HepG2 (cell line): Measurements from ENCODE around the gene LILRB4. TPM values are rescaled to one million over a fixed set of nuclear protein-coding genes. Genes with fewer than 3 reads are reported as not detected.

Experiments
- ATAC-seq: fragments of 200-7000 bp; cut with Tn5 transposase; 3 replicates; pipeline ENCODE4 v1.9.1; 2020; ENCODE audit warnings: mild to moderate bottlenecking, moderate library complexity
- BruUV-seq: library from RNA; stranded (reverse); fragments of 400-500 nt; replicated peaks from 2 replicates; lab custom pipeline; 2021; lab: Mats Ljungman, UMichigan
- CTCF ChIA-PET: fragments of 300-600 bp; formaldehyde crosslinking; extraction: SDS; loops from one replicate; lab custom pipeline; 2021; ENCODE audit warnings: low total read pairs, inconsistent platforms, low intra/inter-chr PET ratio; lab: Yijun Ruan, JAX
- POLR2A ChIA-PET: fragments of 350-600 bp; sonication (Branson Sonifier 250); formaldehyde crosslinking; loops from one replicate; lab custom pipeline; 2020; ENCODE audit warnings: antibody characterized with exemption, inconsistent platforms; lab: Yijun Ruan, JAX
- DNase-seq: peaks from one replicate; pipeline ENCODE4 v3.0.0-alpha.2; 2015; ENCODE audit warnings: low spot score
- FAIRE-seq: peaks from 3 replicates; lab custom pipeline; 2011; peaks lifted over from hg19 to GRCh38; lab: Jason Lieb, UNC
- H2AFZ ChIP-seq: one replicate; pipeline ENCODE4 v1.6.1; 2011; ENCODE audit warnings: low read length, inconsistent platforms
- H3K27ac ChIP-seq: fragments of 300-600 bp; 3 replicates; pipeline ENCODE4 v1.8.0; 2011; ENCODE audit warnings: mixed run types, mild to moderate bottlenecking, mixed read lengths, low read length, inconsistent platforms; ENCODE audit not compliant: insufficient read depth; ENCODE audit errors: extremely low read length
- H3K27me3 ChIP-seq, 2 experiments: fragments of 200-600 bp in 1 of 2; 2 replicates in 1 of 2; 3 replicates in 1 of 2; pipeline versions ENCODE4 v1.6.0 to v1.8.0; 2011; ENCODE audit warnings: low read length in 2 of 2, mild to moderate bottlenecking in 2 of 2, moderate library complexity in 2 of 2, inconsistent platforms in 1 of 2; ENCODE audit not compliant: insufficient read depth in 2 of 2, control insufficient read depth in 1 of 2
- H3K36me3 ChIP-seq, 2 experiments: fragments of 200-600 bp in 1 of 2; replicated peaks in 1 of 2; 2 replicates in 1 of 2; 3 replicates in 1 of 2; pipeline versions ENCODE4 v1.5.1 to v1.8.0; 2011; ENCODE audit warnings: low read length in 2 of 2, inconsistent platforms in 1 of 2; ENCODE audit not compliant: insufficient read depth in 2 of 2, control insufficient read depth in 1 of 2
- H3K4me1 ChIP-seq: 2 replicates; pipeline ENCODE4 v1.5.1; 2012; ENCODE audit warnings: low read length, inconsistent platforms; ENCODE audit not compliant: insufficient read depth
- H3K4me2 ChIP-seq: 2 replicates; pipeline ENCODE4 v1.6.0; 2011; ENCODE audit warnings: low read depth, low read length, inconsistent platforms
- H3K4me3 ChIP-seq, 3 experiments: fragments of 200-600 bp in 1 of 3; sonication (generic), shearing (Covaris generic) in 1 of 3; replicated peaks in 1 of 3; 2 replicates each; pipeline ENCODE4 v1.5.1; 2011 to 2016; ENCODE audit warnings: low read length in 3 of 3, inconsistent platforms in 2 of 3, low read depth in 2 of 3, mild to moderate bottlenecking in 2 of 3, control low read depth in 1 of 3, mixed read lengths in 1 of 3; ENCODE audit not compliant: insufficient read depth in 1 of 3
- H3K79me2 ChIP-seq: one replicate; pipeline ENCODE4 v1.6.1; 2011; ENCODE audit warnings: low read length, inconsistent platforms; ENCODE audit not compliant: insufficient read depth
- H3K9ac ChIP-seq: 2 replicates; pipeline ENCODE4 v1.6.0; 2011; ENCODE audit warnings: mild to moderate bottlenecking, low read depth, low read length, inconsistent platforms; ENCODE audit not compliant: insufficient read depth
- H3K9me3 ChIP-seq: 2 replicates; pipeline ENCODE4 v1.5.1; 2012; ENCODE audit warnings: mild to moderate bottlenecking, low read length
- H4K20me1 ChIP-seq: 2 replicates; pipeline ENCODE4 v1.6.0; 2011; ENCODE audit warnings: inconsistent platforms, mild to moderate bottlenecking, low read length, moderate library complexity; ENCODE audit not compliant: insufficient read depth
- ATRX ChIP-seq: sonication (generic); formaldehyde crosslinking; IDR thresholded peaks from 2 replicates; pipeline ENCODE4 v1.4.0; 2020; ENCODE audit warnings: missing genetic modification reagents, borderline replicate concordance
- CTCF ChIP-seq: sonication (generic); formaldehyde crosslinking; IDR thresholded peaks from 2 replicates; pipeline ENCODE4 v1.5.0; 2020; ENCODE audit warnings: mild to moderate bottlenecking, missing genetic modification reagents, moderate library complexity
- FOXP1 ChIP-seq, 2 experiments: fragments of 450-650 bp in 1 of 2; IDR thresholded peaks; 2 replicates each; pipeline ENCODE4 v1.6.1; 2017 to 2018; ENCODE audit warnings: antibody characterized with exemption in 1 of 2
- HDAC2 ChIP-seq: sonication (generic); formaldehyde crosslinking; IDR thresholded peaks from 2 replicates; pipeline ENCODE4 v1.4.0; 2020; ENCODE audit warnings: missing genetic modification reagents
- MAFF ChIP-seq: IDR thresholded peaks from 2 replicates; pipeline ENCODE4 v1.6.1; 2011; ENCODE audit warnings: low read depth, low read length, improper control_type of control experiment
- MAFK ChIP-seq, 2 experiments: IDR thresholded peaks in 1 of 2; conservative IDR thresholded peaks in 1 of 2; 2 replicates each; pipeline ENCODE4 v1.6.1; 2011; ENCODE audit warnings: improper control_type of control experiment in 2 of 2, low read length in 2 of 2
- MIER2 ChIP-seq: IDR thresholded peaks from 2 replicates; pipeline ENCODE4 v1.6.1; 2016; ENCODE audit warnings: missing biosample characterization, missing genetic modification reagents
- NR3C1 ChIP-seq: sonication (generic); formaldehyde crosslinking; IDR thresholded peaks from 2 replicates; pipeline ENCODE4 v1.4.0; 2020; ENCODE audit warnings: missing genetic modification reagents
- POLR2AphosphoS2 ChIP-seq: IDR thresholded peaks from 2 replicates; pipeline ENCODE4 v1.6.1; 2011; ENCODE audit warnings: low read depth, low read length, improper control_type of control experiment
- RFXANK ChIP-seq: IDR thresholded peaks from 2 replicates; pipeline ENCODE4 v1.6.1; 2016
- RFXAP ChIP-seq: sonication (generic); formaldehyde crosslinking; IDR thresholded peaks from 2 replicates; pipeline ENCODE4 v1.4.0; 2020; ENCODE audit warnings: missing genetic modification reagents, borderline replicate concordance
- RORA ChIP-seq: sonication (generic); formaldehyde crosslinking; IDR thresholded peaks from 2 replicates; pipeline ENCODE4 v1.5.0; 2020; ENCODE audit warnings: mild to moderate bottlenecking, missing genetic modification reagents, moderate library complexity
- TMF1 ChIP-seq: sonication (generic); formaldehyde crosslinking; IDR thresholded peaks from 2 replicates; pipeline ENCODE4 v1.8.1; 2022; ENCODE audit warnings: low read depth, missing genetic modification reagents
- ZIK1 ChIP-seq: sonication (generic); formaldehyde crosslinking; IDR thresholded peaks from 2 replicates; pipeline ENCODE4 v1.5.0; 2020; ENCODE audit warnings: mild to moderate bottlenecking, low read depth, missing genetic modification reagents, borderline replicate concordance
- ZNF510 ChIP-seq: sonication (generic); formaldehyde crosslinking; IDR thresholded peaks from 2 replicates; pipeline ENCODE4 v1.4.0; 2020; ENCODE audit warnings: low read depth, mild to moderate bottlenecking, missing genetic modification reagents
- ZSCAN5A ChIP-seq: sonication (generic); formaldehyde crosslinking; IDR thresholded peaks from 2 replicates; pipeline ENCODE4 v1.8.0; 2022; ENCODE audit warnings: mild to moderate bottlenecking, missing genetic modification reagents, borderline replicate concordance
- WGBS: methylation state at CpG from one replicate; pipeline ENCODE4 v1.1.6; 2017; ENCODE audit warnings: low lambda C conversion rate; 5-methylcytosine and 5-hydroxymethylcytosine counted together
- in situ Hi-C: cut with HindIII; loops from 2 replicates; pipeline ENCODE4 v1.10.0; 2017; ENCODE audit warnings: low pct_unique_long_range_greater_than_20kb; ENCODE audit not compliant: extremely low pct_ligation_motif_present
- intact Hi-C: fragments of 100-400 bp; cut with micrococcal nuclease; formaldehyde crosslinking; loops from one replicate; pipeline ENCODE4 v1.10.0; 2022; ENCODE audit not compliant: unreplicated experiment
- polyA plus RNA-seq, 8 experiments: library from polyadenylated mRNA; depleted of rRNA in 3 of 8; stranded (reverse) in 7 of 8; unstranded in 1 of 8; fragments of >200 nt; fragmentation: Illumina TruSeq in 4 of 8; extraction: Trizol in 4 of 8; gene quantifications; 2 replicates each; pipeline versions ENCODE4 v1.2.1 to v1.2.3, GENCODE V29; 2011 to 2016; ENCODE audit warnings: low read depth in 4 of 8, missing spikeins in 1 of 8, mixed read lengths in 1 of 8; ENCODE audit not compliant: insufficient read depth in 1 of 8
- total RNA-seq, 5 experiments: library from RNA; depleted of rRNA; stranded (reverse); fragments of >200 nt; fragmentation: Illumina TruSeq; extraction: Trizol; gene quantifications; 2 replicates each; pipeline ENCODE4 v1.2.3, GENCODE V29; 2016; ENCODE audit warnings: low read depth in 1 of 5

LILRB4 gene
- total and polyA plus RNA-seq, 2 of the 13 experiments (the other 11 are each of a cell fraction or from before 2014, with no cell fraction given): not detected

GRCh38 chr19:54673222-54673621 lies 10.4 kb downstream of the LILRB4 start:
- intact Hi-C loops (no loop called here), in situ Hi-C loops (loop anchor here (10.0 kb wide), 1 partner anchor 198 kb away; the partner anchor contains the start of gene CDC42EP5)
- Histone ChIP-seq H3K4me3 (no peak overlapping the region), H3K27me3 (no peaks in the 10 kb centered on the region), H2AFZ (no peak overlapping the region), H3K9ac (no peak overlapping the region), H3K4me2 (no peak overlapping the region), H3K4me1 (no peaks in the 10 kb centered on the region), H3K9me3 (no peaks in the 10 kb centered on the region), H4K20me1 (no peaks in the 10 kb centered on the region), H3K36me3 (no peaks in the 10 kb centered on the region), H3K79me2 (no peaks in the 10 kb centered on the region), H3K27ac (no peak overlapping the region)
- ATAC-seq (no peak), FAIRE-seq (no peak), DNase-seq (no peak)
- ChIA-PET POLR2A (no interaction called here), CTCF (no interaction called here)
- 100% methylated on average over 1 of the region's 1 CpG for WGBS
- no TSS peak for BruUV-seq
- TF ChIP-seq MIER2 (CRISPR knock-in tag) (no peak), MAFF (peak; percentile 86), ZIK1 (CRISPR knock-in tag) (no peak), POLR2AphosphoS2 (no peak), MAFK (conservative IDR thresholded peaks at IDR 0.05 in 1 of 2, IDR thresholded peaks at IDR 0.05 in 1 of 2; ENCODE audit: low read length in 2 of 2) (peak; percentile 90 to 92)

- H3K4me3 ChIP-seq: no peak overlapping the region
- WGBS: 25% methylated on average over 2 of the region's 2 CpGs
- no peak overlapping the region for H3K27ac ChIP-seq
- in situ Hi-C loops: loop anchor here (10.0 kb wide), 1 partner anchor 199 kb away; the partner anchor contains the start of gene CDC42EP5
- no peak overlapping the region for H3K4me2 ChIP-seq
- no TSS peak for BruUV-seq
- intact Hi-C loops: no loop called here
- no peak overlapping the region for H2AFZ ChIP-seq
- ChIA-PET POLR2A (no interaction called here), CTCF (no interaction called here)
- no peak overlapping the region for H3K9ac ChIP-seq
- H3K36me3 ChIP-seq: no peaks in the 10 kb centered on the region
- H3K4me1 ChIP-seq: no peaks in the 10 kb centered on the region
- DNase-seq: peak; percentile 22
- H4K20me1 ChIP-seq: no peaks in the 10 kb centered on the region
- H3K79me2 ChIP-seq: no peaks in the 10 kb centered on the region
- H3K27me3 ChIP-seq: no peaks in the 10 kb centered on the region
- H3K9me3 ChIP-seq: no peaks in the 10 kb centered on the region
- ATAC-seq: no peak
- FAIRE-seq: peak; percentile 4
- TF ChIP-seq ATRX (CRISPR knock-in tag) (no peak), NR3C1 (CRISPR knock-in tag) (no peak), RFXAP (CRISPR knock-in tag) (no peak), TMF1 (CRISPR knock-in tag) (no peak), HDAC2 (CRISPR knock-in tag) (no peak), RORA (CRISPR knock-in tag) (no peak), CTCF (peak; percentile 47), RFXANK (CRISPR knock-in tag) (no peak), ZSCAN5A (no peak), FOXP1 (IDR thresholded peaks at IDR 0.05) (peak; percentile 87), FOXP1 (CRISPR knock-in tag; IDR thresholded peaks at IDR 0.05) (peak; percentile 90), ZNF510 (no peak)
Measured at GRCh38 chr19:54674021-54674617, 11.3 kb downstream of the LILRB4 start.
